Neural crest cell (in vitro differentiated cells): Measurements from ENCODE around the gene BHLHA15. TPM values are rescaled to one million over a fixed set of nuclear protein-coding genes. Genes with fewer than 3 reads are reported as not detected.
A peak's percentile ranks its signal among the peaks of the same experiment; 100 is the strongest.

Experiments used
- DNase-seq: peaks from one replicate; pipeline ENCODE4 v3.0.0; 2021; ENCODE audit warnings: low read depth, mixed read lengths, low spot score
- H3K27ac Mint-ChIP-seq: one replicate; pipeline ENCODE4 v1.8.0; 2021; ENCODE audit warnings: mild to moderate bottlenecking, mixed read lengths; ENCODE audit not compliant: unreplicated experiment
- H3K27me3 Mint-ChIP-seq: 2 replicates; pipeline ENCODE4 v1.8.0; 2021; ENCODE audit warnings: low read depth, mild to moderate bottlenecking, mixed read lengths
- H3K36me3 Mint-ChIP-seq: 2 replicates; pipeline ENCODE4 v1.8.0; 2021; ENCODE audit warnings: low read depth, mild to moderate bottlenecking, mixed read lengths
- H3K4me1 Mint-ChIP-seq: 2 replicates; pipeline ENCODE4 v1.8.0; 2021; ENCODE audit warnings: mixed read lengths
- H3K4me3 Mint-ChIP-seq: one replicate; pipeline ENCODE4 v1.8.0; 2021; ENCODE audit warnings: mild to moderate bottlenecking, mixed read lengths
- H3K9me3 Mint-ChIP-seq: 2 replicates; pipeline ENCODE4 v1.8.0; 2021; ENCODE audit warnings: mixed read lengths
- total RNA-seq: library from RNA; stranded (reverse); gene quantifications from 2 replicates; pipeline ENCODE4 v1.2.1, GENCODE V29; 2021
- TF ChIP-seq, protein P1 (sequence below): fragments of 200-600 bp; sonication (generic); conservative IDR thresholded peaks from 2 replicates; pipeline ENCODE4 v1.5.0; 2021; ENCODE audit warnings: antibody characterized with exemption, mild to moderate bottlenecking

The BHLHA15 gene
- total RNA-seq, 1 donor from 2014 or later: not detected

DNA sequence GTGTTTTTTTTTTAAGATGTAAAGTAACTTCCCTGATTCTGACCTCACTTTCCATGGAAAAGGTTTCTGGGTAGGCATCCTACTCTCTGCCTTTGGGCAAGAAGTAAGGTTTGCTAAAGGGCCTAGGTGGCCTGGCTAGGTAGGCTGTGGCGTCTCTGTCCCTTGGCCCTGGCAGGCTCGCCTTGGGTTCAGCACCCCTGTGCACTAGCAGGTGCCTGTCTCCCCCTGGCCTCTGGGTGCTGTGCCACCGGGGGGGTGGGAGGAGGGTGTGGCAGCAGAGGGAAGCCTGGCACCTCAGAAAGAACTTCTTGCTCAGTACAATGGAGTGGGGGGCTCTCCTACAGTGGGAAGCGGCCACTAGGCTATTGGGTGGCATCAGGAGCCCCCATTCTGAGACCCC, 26.8 kb downstream of the BHLHA15 start:
- H3K9me3 Mint-ChIP-seq: no peaks in the 10 kb centered on the region
- H3K36me3 Mint-ChIP-seq: peaks cover 5% of the 10 kb centered on the region
- TF ChIP-seq, protein P1, sequence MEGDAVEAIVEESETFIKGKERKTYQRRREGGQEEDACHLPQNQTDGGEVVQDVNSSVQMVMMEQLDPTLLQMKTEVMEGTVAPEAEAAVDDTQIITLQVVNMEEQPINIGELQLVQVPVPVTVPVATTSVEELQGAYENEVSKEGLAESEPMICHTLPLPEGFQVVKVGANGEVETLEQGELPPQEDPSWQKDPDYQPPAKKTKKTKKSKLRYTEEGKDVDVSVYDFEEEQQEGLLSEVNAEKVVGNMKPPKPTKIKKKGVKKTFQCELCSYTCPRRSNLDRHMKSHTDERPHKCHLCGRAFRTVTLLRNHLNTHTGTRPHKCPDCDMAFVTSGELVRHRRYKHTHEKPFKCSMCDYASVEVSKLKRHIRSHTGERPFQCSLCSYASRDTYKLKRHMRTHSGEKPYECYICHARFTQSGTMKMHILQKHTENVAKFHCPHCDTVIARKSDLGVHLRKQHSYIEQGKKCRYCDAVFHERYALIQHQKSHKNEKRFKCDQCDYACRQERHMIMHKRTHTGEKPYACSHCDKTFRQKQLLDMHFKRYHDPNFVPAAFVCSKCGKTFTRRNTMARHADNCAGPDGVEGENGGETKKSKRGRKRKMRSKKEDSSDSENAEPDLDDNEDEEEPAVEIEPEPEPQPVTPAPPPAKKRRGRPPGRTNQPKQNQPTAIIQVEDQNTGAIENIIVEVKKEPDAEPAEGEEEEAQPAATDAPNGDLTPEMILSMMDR: no peak
- DNase-seq: no peak
- peaks cover 5% of the 10 kb centered on the region for H3K4me1 Mint-ChIP-seq
- H3K4me3 Mint-ChIP-seq: no peak overlapping the region
- no peaks in the 10 kb centered on the region for H3K27me3 Mint-ChIP-seq
- H3K27ac Mint-ChIP-seq: no peak overlapping the region

DNA sequence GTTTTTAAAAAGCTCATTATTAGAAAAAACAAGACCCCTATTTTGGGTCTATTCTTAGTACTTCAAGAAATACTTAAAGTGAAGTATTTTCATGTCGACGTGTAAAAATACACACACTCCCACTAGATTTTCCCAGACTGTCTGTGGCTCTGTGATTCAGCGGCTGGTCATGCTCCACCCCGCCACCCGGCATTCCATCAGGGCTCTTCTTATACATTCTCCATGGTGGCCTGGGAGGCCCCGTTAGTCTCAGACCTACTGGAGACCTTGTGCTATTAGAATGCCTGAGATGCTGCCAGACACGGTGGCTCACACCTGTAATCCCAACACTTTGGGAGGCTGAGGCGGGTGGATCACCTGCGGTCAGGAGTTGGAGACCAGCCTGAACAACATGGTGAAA, 27.7 kb downstream of the BHLHA15 start:
- Mint-ChIP-seq H3K27ac (peak overlapping the region; percentile 12), H3K4me1 (peaks cover 5% of the 10 kb centered on the region), H3K4me3 (no peak overlapping the region), H3K36me3 (peaks cover 5% of the 10 kb centered on the region), H3K27me3 (no peaks in the 10 kb centered on the region), H3K9me3 (no peaks in the 10 kb centered on the region)
- TF ChIP-seq, protein P1: no peak
- DNase-seq: no peak

DNA sequence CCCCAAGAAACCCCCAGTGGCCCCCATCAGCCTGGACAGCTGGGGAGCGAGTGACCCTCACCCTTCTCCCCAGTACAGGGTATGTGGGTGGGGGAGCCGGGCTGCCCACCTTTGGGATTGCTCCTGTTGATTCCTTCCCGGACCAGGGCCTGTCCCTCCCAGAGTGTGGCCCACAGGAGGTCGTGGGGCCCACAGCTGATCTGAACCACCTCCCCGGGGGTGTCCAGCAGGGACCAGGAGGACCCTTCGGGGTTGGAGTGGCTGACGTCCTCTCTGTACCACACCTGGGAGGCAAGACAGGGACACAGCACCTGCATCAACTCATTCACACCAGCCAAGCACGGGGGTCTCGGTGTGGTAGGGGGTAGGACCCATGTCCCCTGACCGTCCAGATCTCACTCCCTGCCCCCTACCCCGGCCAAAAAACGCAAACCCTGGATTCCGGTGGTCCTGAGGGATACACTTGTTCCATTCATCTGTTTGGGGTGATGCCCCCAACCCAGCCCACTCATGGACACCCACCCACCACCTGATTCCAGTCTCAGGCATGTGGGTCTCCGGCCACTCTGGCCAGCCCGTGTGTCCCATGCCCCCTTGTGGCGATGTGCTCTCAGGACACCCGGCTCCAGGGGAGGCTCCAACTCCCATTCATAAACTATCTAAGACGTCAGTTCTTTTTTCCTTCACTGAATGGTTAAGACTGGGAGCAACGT, 29.9 kb downstream of the BHLHA15 start:
- Mint-ChIP-seq H3K36me3 (peaks cover 5% of the 10 kb centered on the region), H3K27ac (peak overlapping the region; percentile 75)

DNA sequence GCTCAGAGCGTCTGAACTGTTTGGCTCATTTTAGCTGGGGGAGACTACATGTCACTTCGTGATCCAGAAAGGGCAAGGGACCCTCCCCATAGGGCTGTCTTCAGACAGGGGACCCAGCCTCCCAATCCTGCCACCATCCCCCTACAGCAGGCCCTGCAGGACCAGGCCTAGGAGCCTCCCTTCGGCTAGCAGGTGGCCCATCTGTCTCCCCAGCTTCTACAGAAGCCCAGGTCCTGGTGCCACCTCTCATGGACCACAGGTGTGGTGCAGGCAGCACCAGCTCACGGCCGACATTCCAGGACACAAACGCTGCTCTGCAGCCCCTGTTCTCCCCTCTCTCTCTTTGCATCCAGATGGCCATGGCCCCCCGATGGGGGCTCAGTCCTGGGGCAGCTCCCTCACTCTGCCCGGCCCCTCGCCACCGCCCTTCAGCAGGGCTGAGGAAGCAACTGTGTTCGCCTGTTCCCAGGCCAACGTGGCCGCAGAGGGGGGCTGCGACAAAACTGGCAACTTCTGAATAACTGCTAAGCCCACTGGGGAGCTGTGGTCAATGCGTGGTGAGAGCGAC, 30.5 kb downstream of the BHLHA15 start:
- peaks cover 5% of the 10 kb centered on the region for H3K36me3 Mint-ChIP-seq
- H3K4me3 Mint-ChIP-seq: no peak overlapping the region
- H3K4me1 Mint-ChIP-seq: peaks cover 5% of the 10 kb centered on the region
- H3K9me3 Mint-ChIP-seq: no peaks in the 10 kb centered on the region
- TF ChIP-seq, protein P1: no peak
- H3K27me3 Mint-ChIP-seq: no peaks in the 10 kb centered on the region
- DNase-seq: no peak
- no peak overlapping the region for H3K27ac Mint-ChIP-seq

More for the DNA sequence above, 29.9 kb downstream of the BHLHA15 start:
- TF ChIP-seq, protein P1: peak; percentile 72
- no peaks in the 10 kb centered on the region for H3K27me3 Mint-ChIP-seq
- peaks cover 5% of the 10 kb centered on the region for H3K4me1 Mint-ChIP-seq
- H3K4me3 Mint-ChIP-seq: no peak overlapping the region
- DNase-seq: peak; percentile 70
- H3K9me3 Mint-ChIP-seq: no peaks in the 10 kb centered on the region

DNA sequence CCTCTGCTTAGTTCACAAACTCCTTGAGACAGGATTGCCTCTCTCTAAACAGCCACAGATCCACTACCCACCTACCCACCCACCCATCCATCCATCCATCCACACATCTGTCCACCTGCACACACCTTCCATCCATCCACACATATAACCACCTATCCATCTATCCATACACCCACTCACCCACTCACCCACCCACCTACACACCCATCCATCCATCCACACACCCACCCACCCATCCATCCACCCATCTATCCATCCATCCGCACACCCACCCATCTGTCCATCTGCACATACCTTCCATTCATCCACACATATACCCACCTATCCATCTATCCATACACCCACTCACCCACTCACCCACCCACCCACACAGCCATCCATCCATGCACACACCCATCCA, 31.1 kb downstream of the BHLHA15 start:
- Mint-ChIP-seq H3K27me3 (no peaks in the 10 kb centered on the region), H3K4me1 (peaks cover 5% of the 10 kb centered on the region), H3K27ac (no peak overlapping the region), H3K36me3 (peaks cover 5% of the 10 kb centered on the region), H3K9me3 (no peaks in the 10 kb centered on the region), H3K4me3 (no peak overlapping the region)
- TF ChIP-seq, protein P1: no peak
- DNase-seq: no peak
